ENCODE data around the gene NAT16. TPM values are rescaled to one million over a fixed set of nuclear protein-coding genes. Genes with fewer than 3 reads are reported as not detected.
"Not testable (repeated sequence)": the region's sequence is repeated elsewhere in the genome, so short reads cannot be mapped to it uniquely, and the experiment has no call there.

Gene NAT16
- total RNA-seq, 1 donor from 2014 or later = not detected

DNA sequence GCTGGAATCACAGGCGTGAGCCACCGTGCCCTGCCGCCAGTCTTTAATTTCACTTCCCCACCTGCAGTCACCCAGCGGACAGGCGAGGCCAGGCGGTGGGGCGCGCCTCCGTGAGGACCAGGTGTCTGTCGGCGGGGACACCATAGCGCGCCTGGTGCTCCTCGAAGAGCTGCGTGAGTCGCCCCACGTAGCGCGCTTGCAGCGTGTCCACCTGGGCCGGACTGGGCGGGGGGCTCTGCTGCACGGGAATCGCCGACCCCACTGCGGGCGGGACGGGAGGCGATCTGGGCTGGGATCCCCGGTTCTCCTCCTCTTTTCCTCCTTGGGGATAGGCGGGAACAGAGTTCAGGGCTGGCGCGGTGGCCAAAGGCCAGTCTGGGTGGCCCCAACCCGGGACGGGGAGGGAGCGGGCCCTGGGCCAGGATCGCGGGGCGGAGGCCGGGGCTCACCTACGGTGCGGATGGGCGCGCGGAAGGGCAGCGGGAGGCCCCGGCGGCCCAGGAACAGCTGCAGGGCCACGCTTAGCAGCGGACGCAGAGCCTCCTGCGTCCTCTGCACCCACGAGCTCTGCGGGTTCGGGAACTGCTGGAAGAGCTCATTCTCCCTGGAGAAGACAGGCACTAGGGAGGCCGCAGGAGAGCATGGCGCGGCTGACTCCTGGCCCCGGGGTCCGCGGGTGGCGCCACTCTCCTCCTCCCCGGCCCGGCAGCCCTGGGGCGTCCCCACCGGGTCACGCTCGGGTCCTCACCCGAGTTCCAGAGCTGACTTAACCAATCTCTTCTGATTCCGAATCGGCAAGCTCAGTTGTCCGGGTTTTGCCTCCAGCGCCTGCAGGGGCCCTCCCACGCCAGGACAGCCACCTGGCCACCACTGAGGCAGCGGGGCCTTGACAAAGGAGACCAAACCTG, 21.9 kb upstream of the NAT16 start:
- H3K36me3 Mint-ChIP-seq = no peaks in the 10 kb centered on the region
- no peaks in the 10 kb centered on the region for H3K9me3 Mint-ChIP-seq
- peaks cover 47% of the 10 kb centered on the region for H3K27me3 Mint-ChIP-seq
- no peak overlapping the region for H3K4me3 Mint-ChIP-seq
- no peak for DNase-seq (ENCODE audit: extremely low spot score, unreplicated experiment)
- no peak overlapping the region for H3K27ac Mint-ChIP-seq
- no peak for TF ChIP-seq CTCF (conservative IDR thresholded peaks at IDR 0.05)
- peaks cover 5% of the 10 kb centered on the region for H3K4me1 Mint-ChIP-seq (ENCODE audit: unreplicated experiment)

GRCh38 chr7:101200862-101201599, 20.9 kb upstream of the NAT16 start, which contains the start of gene MOGAT3:
Gene MOGAT3, minus strand, starts transcription at chr7:101201036. Its CDS starts 182 bp downstream, at chr7:101200854.
- peak within 1 kb of the TSS; percentile 21 for H3K27ac Mint-ChIP-seq
- peaks cover 5% of the 10 kb centered on the region for H3K4me1 Mint-ChIP-seq (ENCODE audit: unreplicated experiment)
- DNase-seq (ENCODE audit: extremely low spot score, unreplicated experiment) = no peak
- H3K27me3 Mint-ChIP-seq = peaks cover 47% of the 10 kb centered on the region
- peak within 1 kb of the TSS; percentile 11 for H3K4me3 Mint-ChIP-seq
- no peaks in the 10 kb centered on the region for H3K9me3 Mint-ChIP-seq
- H3K36me3 Mint-ChIP-seq = no peaks in the 10 kb centered on the region
- TF ChIP-seq CTCF (conservative IDR thresholded peaks at IDR 0.05) = no peak

DNA sequence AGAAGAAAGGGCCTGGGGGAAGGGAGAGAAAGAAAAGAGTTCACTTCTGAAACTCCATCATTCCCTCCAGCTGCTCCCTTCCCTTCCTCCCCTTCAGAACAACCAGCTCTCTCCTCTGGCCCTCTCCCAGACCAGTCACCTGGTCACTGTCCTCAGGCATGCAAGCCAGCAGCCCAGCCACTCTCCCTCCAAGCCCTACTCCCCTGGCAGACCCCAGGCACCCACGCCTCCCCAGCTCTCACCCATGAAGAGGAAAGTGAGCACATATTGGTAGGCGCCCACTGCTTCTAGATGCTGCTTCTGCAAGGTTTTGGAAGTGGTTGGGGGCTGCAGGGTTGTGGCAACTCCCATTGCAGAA, 20.4 kb upstream of the NAT16 start:
- peaks cover 47% of the 10 kb centered on the region for H3K27me3 Mint-ChIP-seq
- no peaks in the 10 kb centered on the region for H3K9me3 Mint-ChIP-seq
- no peak for TF ChIP-seq CTCF (conservative IDR thresholded peaks at IDR 0.05)
- DNase-seq (ENCODE audit: extremely low spot score, unreplicated experiment) = no peak
- peaks cover 5% of the 10 kb centered on the region for H3K4me1 Mint-ChIP-seq (ENCODE audit: unreplicated experiment)
- peak overlapping the region; percentile 11 for H3K4me3 Mint-ChIP-seq
- no peaks in the 10 kb centered on the region for H3K36me3 Mint-ChIP-seq
- no peak overlapping the region for H3K27ac Mint-ChIP-seq

DNA sequence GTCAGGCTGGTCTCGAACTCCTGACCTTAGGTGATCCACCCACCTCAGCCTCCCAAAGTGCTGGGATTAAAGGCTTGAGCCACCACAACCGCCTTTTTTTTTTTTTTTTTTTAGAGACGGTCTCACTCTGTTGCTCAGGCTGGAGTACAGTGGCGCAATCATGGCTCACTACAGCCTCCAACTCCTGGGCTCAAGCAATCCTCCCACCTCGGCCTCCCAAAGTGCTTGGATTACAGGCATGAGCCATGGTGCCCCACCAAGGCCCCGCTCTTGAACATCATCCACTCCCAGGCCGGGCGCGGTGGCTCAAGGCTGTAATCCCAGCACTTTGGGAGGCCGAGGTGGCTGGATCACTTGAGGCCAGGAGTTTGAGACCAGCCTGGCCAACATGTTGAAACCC, 19.4 kb upstream of the NAT16 start:
- H3K27ac Mint-ChIP-seq; DNase-seq (ENCODE audit: extremely low spot score, unreplicated experiment): not testable (repeated sequence)

GRCh38 chr7:101198476-101198875, 18.4 kb upstream of the NAT16 start:
- peaks cover 42% of the 10 kb centered on the region for H3K27me3 Mint-ChIP-seq
- no peak for TF ChIP-seq CTCF (conservative IDR thresholded peaks at IDR 0.05)
- H3K27ac Mint-ChIP-seq = no peak overlapping the region
- no peak overlapping the region for H3K4me3 Mint-ChIP-seq
- H3K36me3 Mint-ChIP-seq = no peaks in the 10 kb centered on the region
- H3K4me1 Mint-ChIP-seq (ENCODE audit: unreplicated experiment) = peaks cover 5% of the 10 kb centered on the region
- DNase-seq (ENCODE audit: extremely low spot score, unreplicated experiment) = no peak
- no peaks in the 10 kb centered on the region for H3K9me3 Mint-ChIP-seq

More for the DNA sequence above, 19.4 kb upstream of the NAT16 start:
- H3K36me3 Mint-ChIP-seq; H3K4me3 Mint-ChIP-seq; H3K9me3 Mint-ChIP-seq; H3K4me1 Mint-ChIP-seq (ENCODE audit: unreplicated experiment): not testable (repeated sequence)
- H3K27me3 Mint-ChIP-seq = peaks cover 52% of the 10 kb centered on the region

DNA sequence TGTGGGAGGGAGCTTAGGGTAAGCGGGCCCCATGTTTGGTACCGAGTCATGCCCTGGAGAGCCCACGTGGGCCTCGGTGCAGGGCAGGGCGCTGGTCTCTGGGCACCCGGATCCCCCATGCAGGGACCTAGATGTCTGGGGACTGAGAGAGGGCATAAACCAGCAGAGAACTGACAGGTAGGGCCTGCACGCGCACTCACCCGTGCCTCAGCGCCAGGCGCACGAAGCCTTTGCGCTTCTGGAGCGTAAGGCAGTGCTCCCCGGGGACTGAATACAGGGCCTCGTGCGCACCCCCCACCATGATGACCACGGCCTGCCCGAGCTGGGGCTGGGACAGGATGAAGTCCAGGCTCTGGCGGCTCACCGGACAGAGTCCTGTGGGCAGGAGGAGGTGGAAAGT, 17.9 kb upstream of the NAT16 start:
- no peak overlapping the region for H3K4me3 Mint-ChIP-seq
- peaks cover 39% of the 10 kb centered on the region for H3K27me3 Mint-ChIP-seq
- no peak overlapping the region for H3K27ac Mint-ChIP-seq
- H3K36me3 Mint-ChIP-seq = no peaks in the 10 kb centered on the region
- DNase-seq (ENCODE audit: extremely low spot score, unreplicated experiment) = no peak
- peaks cover 5% of the 10 kb centered on the region for H3K4me1 Mint-ChIP-seq (ENCODE audit: unreplicated experiment)
- no peak for TF ChIP-seq CTCF (conservative IDR thresholded peaks at IDR 0.05)
- no peaks in the 10 kb centered on the region for H3K9me3 Mint-ChIP-seq
